Sciatic nerve (tissue), 2 donors: Measurements from ENCODE around the gene TMEM266. TPM values are rescaled to one million over a fixed set of nuclear protein-coding genes. Genes with fewer than 3 reads are reported as not detected.
A peak's percentile ranks its signal among the peaks of the same experiment; 100 is the strongest.

ENCODE experiments used
- ATAC-seq: fragments of 200-7000 bp; cut with Tn5 transposase; one replicate; pipeline ENCODE4 v1.9.1; 2020; ENCODE audit warnings: mild to moderate bottlenecking, moderate library complexity
- DNase-seq: peaks from one replicate; pipeline ENCODE4 v3.0.0-alpha.2; 2020; ENCODE audit warnings: low spot score
- intact Hi-C: fragments of 100-400 bp; cut with DNase I; formaldehyde crosslinking; loops from one replicate; pipeline ENCODE4 v1.14.2; 2022
- total RNA-seq: library from RNA; stranded (reverse); fragmentation: NEBNext Ultra II Directional; extraction: Animal tissue kit (Norgen Biotek cat#: 25700); gene quantifications from one replicate; pipeline ENCODE4 v1.2.1, GENCODE V29; 2021
- donor health status: DM: no; HTN: no; CAD: no.
- donor health status: DM: no; HTN: no; CAD: no.

The TMEM266 gene
- total RNA-seq, 1 donor from 2014 or later = 0.22 TPM

GRCh38 chr15:76208084-76208785, 148.4 kb downstream of the TMEM266 start:
- DNase-seq = no peak
- intact Hi-C loops = no loop called here
- ATAC-seq = no peak

GRCh38 chr15:76208786-76209424, 149.1 kb downstream of the TMEM266 start:
- ATAC-seq (no peak), DNase-seq (no peak)
- intact Hi-C loops = no loop called here

GRCh38 chr15:76209523-76209922, 149.7 kb downstream of the TMEM266 start:
- intact Hi-C loops = no loop called here
- DNase-seq (no peak), ATAC-seq (no peak)

- intact Hi-C loops = no loop called here
- DNase-seq (no peak), ATAC-seq (no peak)
These were observed 150.2 kb downstream of the TMEM266 start for GRCh38 chr15:76209942-76210341.

- intact Hi-C loops = no loop called here
- ATAC-seq (no peak), DNase-seq (no peak)
These were observed 155.8 kb downstream of the TMEM266 start for GRCh38 chr15:76215634-76216033.

- DNase-seq = no peak
- no peak for ATAC-seq
- intact Hi-C loops = no loop called here
These were observed 157.5 kb downstream of the TMEM266 start for GRCh38 chr15:76217029-76217881.

- intact Hi-C loops = no loop called here
- ATAC-seq = no peak
These were observed 158.1 kb downstream of the TMEM266 start for GRCh38 chr15:76217882-76218217.

GRCh38 chr15:76221085-76221767, 161.4 kb downstream of the TMEM266 start:
- intact Hi-C loops = no loop called here
- no peak for ATAC-seq
- DNase-seq = no peak

More at GRCh38 chr15:76217882-76218217, 158.1 kb downstream of the TMEM266 start:
- no peak for DNase-seq

GRCh38 chr15:76222159-76222558, 162.4 kb downstream of the TMEM266 start:
- ATAC-seq (no peak), DNase-seq (no peak)
- intact Hi-C loops = no loop called here

- ATAC-seq (no peak), DNase-seq (no peak)
- intact Hi-C loops = no loop called here
These were observed 163.7 kb downstream of the TMEM266 start for GRCh38 chr15:76223521-76223920.

GRCh38 chr15:76229266-76229665, 169.5 kb downstream of the TMEM266 start:
- intact Hi-C loops = no loop called here
- no peak for ATAC-seq

GRCh38 chr15:76233921-76234320, 174.1 kb downstream of the TMEM266 start:
- ATAC-seq (no peak), DNase-seq (no peak)
- intact Hi-C loops = no loop called here

More at GRCh38 chr15:76229266-76229665, 169.5 kb downstream of the TMEM266 start:
- DNase-seq = no peak

GRCh38 chr15:76234337-76234889, 174.6 kb downstream of the TMEM266 start:
- intact Hi-C loops = no loop called here
- DNase-seq = no peak
- ATAC-seq = no peak

GRCh38 chr15:76235186-76235826, 175.5 kb downstream of the TMEM266 start:
- intact Hi-C loops = no loop called here
- no peak for DNase-seq
- peak; percentile 28 for ATAC-seq

GRCh38 chr15:76236350-76236749, 176.6 kb downstream of the TMEM266 start:
- no peak for ATAC-seq
- intact Hi-C loops = no loop called here
- DNase-seq = no peak

- no peak for DNase-seq
- intact Hi-C loops = no loop called here
- ATAC-seq = no peak
These were observed 180.0 kb downstream of the TMEM266 start for GRCh38 chr15:76239786-76240185.

- DNase-seq = no peak
- no peak for ATAC-seq
- intact Hi-C loops = no loop called here
These were observed 185.4 kb downstream of the TMEM266 start for GRCh38 chr15:76245072-76245610.

- DNase-seq (no peak), ATAC-seq (no peak)
- intact Hi-C loops = no loop called here
These were observed 191.9 kb downstream of the TMEM266 start for GRCh38 chr15:76251717-76252116.
